Astrocyte (in vitro differentiated cells and primary cell): ENCODE measurements around the gene FSIP1. TPM values are rescaled to one million over a fixed set of nuclear protein-coding genes. Genes with fewer than 3 reads are reported as not detected.

Experiments used
- DNase-seq: peaks from one replicate; pipeline ENCODE4 v3.0.0-alpha.2; 2010; ENCODE audit warnings: low read depth
- FAIRE-seq: peaks from 2 replicates; lab custom pipeline; 2011; peaks lifted over from hg19 to GRCh38; lab: Jason Lieb, UNC
- H2AFZ ChIP-seq: 2 replicates; pipeline ENCODE4 v1.6.0; 2012; ENCODE audit warnings: low read depth, low read length, inconsistent platforms
- H3K27ac ChIP-seq: 2 replicates; pipeline ENCODE4 v1.5.1; 2011; ENCODE audit warnings: low read depth, low read length, inconsistent platforms
- H3K27me3 ChIP-seq: 2 replicates; pipeline ENCODE4 v1.6.0; 2011; ENCODE audit warnings: low read length, inconsistent platforms; ENCODE audit not compliant: insufficient read depth
- H3K36me3 ChIP-seq: 2 replicates; pipeline ENCODE4 v1.5.1; 2011; ENCODE audit warnings: low read length, inconsistent platforms; ENCODE audit not compliant: insufficient read depth
- H3K4me1 ChIP-seq: 2 replicates; pipeline ENCODE4 v1.5.1; 2011; ENCODE audit warnings: low read length, inconsistent platforms; ENCODE audit not compliant: insufficient read depth
- H3K4me2 ChIP-seq: 2 replicates; pipeline ENCODE4 v1.6.0; 2012; ENCODE audit warnings: low read length, inconsistent platforms
- H3K4me3 ChIP-seq: 2 replicates; pipeline ENCODE4 v1.5.1; 2011; ENCODE audit warnings: low read depth, mild to moderate bottlenecking, low read length, inconsistent platforms; ENCODE audit not compliant: insufficient read depth
- H3K79me2 ChIP-seq: 2 replicates; pipeline ENCODE4 v1.6.0; 2012; ENCODE audit warnings: mild to moderate bottlenecking, low read length, inconsistent platforms; ENCODE audit not compliant: insufficient read depth
- H3K9ac ChIP-seq: 2 replicates; pipeline ENCODE4 v1.6.0; 2012; ENCODE audit warnings: mild to moderate bottlenecking, low read length, inconsistent platforms
- H3K9me3 ChIP-seq: 2 replicates; pipeline ENCODE4 v1.5.1; 2012; ENCODE audit warnings: low read depth, mild to moderate bottlenecking, low read length, inconsistent platforms; ENCODE audit not compliant: insufficient read depth
- H4K20me1 ChIP-seq: 2 replicates; pipeline ENCODE4 v1.6.0; 2012; ENCODE audit warnings: low read length, inconsistent platforms; ENCODE audit not compliant: insufficient read depth
- H3K27ac Mint-ChIP-seq: one replicate; pipeline ENCODE4 v1.8.0; 2021; ENCODE audit warnings: mild to moderate bottlenecking, mixed read lengths; ENCODE audit not compliant: unreplicated experiment
- H3K27me3 Mint-ChIP-seq: one replicate; pipeline ENCODE4 v1.8.0; 2021; ENCODE audit warnings: low read depth, mixed read lengths; ENCODE audit not compliant: unreplicated experiment
- H3K36me3 Mint-ChIP-seq: one replicate; pipeline ENCODE4 v1.8.0; 2021; ENCODE audit warnings: low read depth, mixed read lengths; ENCODE audit not compliant: unreplicated experiment
- H3K4me1 Mint-ChIP-seq: one replicate; pipeline ENCODE4 v1.8.0; 2021; ENCODE audit warnings: low read depth, mixed read lengths; ENCODE audit not compliant: unreplicated experiment
- H3K4me3 Mint-ChIP-seq: one replicate; pipeline ENCODE4 v1.8.0; 2021; ENCODE audit warnings: mild to moderate bottlenecking, moderate library complexity, mixed read lengths; ENCODE audit not compliant: unreplicated experiment
- H3K9me3 Mint-ChIP-seq: one replicate; pipeline ENCODE4 v1.8.0; 2021; ENCODE audit warnings: mild to moderate bottlenecking, mixed read lengths; ENCODE audit not compliant: unreplicated experiment
- EZH2 ChIP-seq: IDR thresholded peaks from 2 replicates; pipeline ENCODE4 v1.6.1; 2012; ENCODE audit warnings: mild to moderate bottlenecking, low read length, inconsistent platforms; ENCODE audit not compliant: insufficient read depth
- total RNA-seq: library from RNA; stranded (reverse); gene quantifications from 2 replicates; pipeline ENCODE4 v1.2.1, GENCODE V29; 2021
- TF ChIP-seq, protein P1 (sequence below): IDR thresholded peaks from 2 replicates; pipeline ENCODE4 v1.5.1; 2011; ENCODE audit warnings: low read depth, mild to moderate bottlenecking, inconsistent platforms, low read length, moderate library complexity; ENCODE audit not compliant: insufficient read depth

Gene FSIP1
- total RNA-seq, 1 donor from 2014 or later = 0.77 TPM

DNA sequence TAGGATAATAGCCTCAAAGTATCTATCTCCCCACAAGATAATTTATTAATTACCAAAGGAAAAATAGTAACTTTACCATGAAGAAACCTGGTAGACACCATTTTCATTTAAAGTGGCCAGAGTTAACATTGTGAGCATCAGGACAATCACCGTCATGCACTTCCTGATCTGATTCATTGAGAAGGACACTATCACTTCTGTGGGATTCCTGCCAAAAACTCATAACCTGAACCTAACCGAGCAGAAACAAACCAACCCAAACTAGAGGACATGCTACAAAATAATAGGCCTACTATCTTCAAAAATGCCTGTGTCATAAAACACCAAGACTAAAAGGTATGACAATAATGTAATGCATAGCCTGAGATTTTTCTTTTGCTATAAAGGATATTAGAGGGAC is 39.0 kb downstream of the FSIP1 start:
- no peak for DNase-seq
- Histone ChIP-seq H3K36me3 (no peaks in the 10 kb centered on the region), H3K4me2 (no peak overlapping the region), H3K4me1 (peaks cover 5% of the 10 kb centered on the region), H2AFZ (no peak overlapping the region), H3K27me3 (no peaks in the 10 kb centered on the region), H3K27ac (no peak overlapping the region), H3K79me2 (no peaks in the 10 kb centered on the region), H3K9me3 (no peaks in the 10 kb centered on the region), H3K4me3 (no peak overlapping the region), H3K9ac (no peak overlapping the region), H4K20me1 (no peaks in the 10 kb centered on the region)
- no peaks in the 10 kb centered on the region for H3K9me3 Mint-ChIP-seq
- no peaks in the 10 kb centered on the region for H3K27me3 Mint-ChIP-seq
- no peak for FAIRE-seq
- H3K36me3 Mint-ChIP-seq = no peaks in the 10 kb centered on the region
- peaks cover 11% of the 10 kb centered on the region for H3K4me1 Mint-ChIP-seq
- TF ChIP-seq EZH2 = no peak
- TF ChIP-seq, protein P1, sequence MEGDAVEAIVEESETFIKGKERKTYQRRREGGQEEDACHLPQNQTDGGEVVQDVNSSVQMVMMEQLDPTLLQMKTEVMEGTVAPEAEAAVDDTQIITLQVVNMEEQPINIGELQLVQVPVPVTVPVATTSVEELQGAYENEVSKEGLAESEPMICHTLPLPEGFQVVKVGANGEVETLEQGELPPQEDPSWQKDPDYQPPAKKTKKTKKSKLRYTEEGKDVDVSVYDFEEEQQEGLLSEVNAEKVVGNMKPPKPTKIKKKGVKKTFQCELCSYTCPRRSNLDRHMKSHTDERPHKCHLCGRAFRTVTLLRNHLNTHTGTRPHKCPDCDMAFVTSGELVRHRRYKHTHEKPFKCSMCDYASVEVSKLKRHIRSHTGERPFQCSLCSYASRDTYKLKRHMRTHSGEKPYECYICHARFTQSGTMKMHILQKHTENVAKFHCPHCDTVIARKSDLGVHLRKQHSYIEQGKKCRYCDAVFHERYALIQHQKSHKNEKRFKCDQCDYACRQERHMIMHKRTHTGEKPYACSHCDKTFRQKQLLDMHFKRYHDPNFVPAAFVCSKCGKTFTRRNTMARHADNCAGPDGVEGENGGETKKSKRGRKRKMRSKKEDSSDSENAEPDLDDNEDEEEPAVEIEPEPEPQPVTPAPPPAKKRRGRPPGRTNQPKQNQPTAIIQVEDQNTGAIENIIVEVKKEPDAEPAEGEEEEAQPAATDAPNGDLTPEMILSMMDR = no peak
- no peak overlapping the region for H3K27ac Mint-ChIP-seq
- no peak overlapping the region for H3K4me3 Mint-ChIP-seq

DNA sequence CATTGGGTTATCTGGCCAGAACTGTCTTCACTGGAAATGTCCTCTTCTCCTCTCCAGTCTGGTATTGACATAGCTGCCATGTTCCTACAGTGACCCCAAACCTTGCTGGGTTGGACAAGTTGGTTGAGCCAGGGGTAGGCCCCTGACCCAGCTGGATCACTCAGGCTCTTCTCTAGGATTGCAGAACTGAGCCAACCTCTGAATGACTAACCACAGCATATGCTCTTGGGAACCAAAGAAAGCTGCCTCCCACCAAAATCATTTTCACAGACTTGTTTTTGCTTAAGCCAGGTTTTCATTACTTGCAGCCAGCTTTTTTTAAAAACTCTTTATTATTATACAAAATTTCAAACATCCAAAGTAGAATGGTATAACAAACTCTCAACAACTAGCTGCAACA is 41.4 kb downstream of the FSIP1 start:
- FAIRE-seq = no peak
- Histone ChIP-seq H3K9ac (no peak overlapping the region), H3K4me3 (no peak overlapping the region), H4K20me1 (no peaks in the 10 kb centered on the region), H2AFZ (no peak overlapping the region), H3K27ac (no peak overlapping the region), H3K4me1 (no peaks in the 10 kb centered on the region), H3K4me2 (no peak overlapping the region), H3K9me3 (no peaks in the 10 kb centered on the region), H3K79me2 (no peaks in the 10 kb centered on the region), H3K27me3 (no peaks in the 10 kb centered on the region), H3K36me3 (no peaks in the 10 kb centered on the region)
- Mint-ChIP-seq H3K4me1 (peaks cover 5% of the 10 kb centered on the region), H3K9me3 (no peaks in the 10 kb centered on the region), H3K27ac (peak overlapping the region; percentile 43), H3K27me3 (no peaks in the 10 kb centered on the region), H3K4me3 (no peak overlapping the region), H3K36me3 (no peaks in the 10 kb centered on the region)
- no peak for DNase-seq
- TF ChIP-seq, protein P1 = no peak
- no peak for TF ChIP-seq EZH2

DNA sequence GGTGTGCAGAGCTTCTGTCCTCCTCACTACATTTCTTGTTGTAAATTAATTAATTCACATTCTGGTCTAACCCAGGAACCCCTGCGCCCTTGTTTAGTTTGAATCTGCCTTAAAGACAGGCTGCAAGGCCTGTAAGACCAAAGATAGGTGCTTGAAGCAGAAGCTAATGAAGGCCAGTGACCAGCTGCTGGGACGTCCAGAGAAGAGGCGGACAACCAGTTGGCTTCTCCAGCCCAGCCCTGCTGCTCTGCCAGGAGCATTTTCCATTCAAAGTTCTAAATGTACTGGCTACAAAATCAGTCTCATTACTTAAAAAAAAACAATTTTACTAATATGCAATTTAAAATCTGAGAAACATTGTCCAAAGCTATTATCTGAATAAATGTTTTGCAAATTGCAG is 43.6 kb downstream of the FSIP1 start:
- no peak for FAIRE-seq
- H3K27me3 Mint-ChIP-seq = no peaks in the 10 kb centered on the region

More for the DNA sequence above, 43.6 kb downstream of the FSIP1 start:
- no peak for TF ChIP-seq EZH2
- TF ChIP-seq, protein P1 = no peak
- Mint-ChIP-seq H3K4me1 (peaks cover 3% of the 10 kb centered on the region), H3K36me3 (no peaks in the 10 kb centered on the region), H3K4me3 (no peak overlapping the region), H3K27ac (no peak overlapping the region), H3K9me3 (no peaks in the 10 kb centered on the region)
- Histone ChIP-seq H3K79me2 (no peaks in the 10 kb centered on the region), H3K9me3 (no peaks in the 10 kb centered on the region), H3K27me3 (no peaks in the 10 kb centered on the region), H4K20me1 (no peaks in the 10 kb centered on the region), H3K4me3 (no peak overlapping the region), H2AFZ (no peak overlapping the region), H3K4me2 (no peak overlapping the region), H3K9ac (no peak overlapping the region), H3K4me1 (no peaks in the 10 kb centered on the region), H3K36me3 (no peaks in the 10 kb centered on the region), H3K27ac (no peak overlapping the region)
- DNase-seq = no peak
